Stimulated activated naive B cell treated with anti-CD40 and anti-IgM and Interleukin-4, amounts not matched to agents 10 μg/mL and 1 μg/mL and 100 μg/mL, for 72 hours (primary cell): ENCODE results near the gene ASIC2.

Experiments
- ATAC-seq, 2 donors: fragments of 150-1000 bp; cut with Tn5 transposase; replicated peaks; 2 replicates each; pipeline ENCODE4 v1.10.0; 2021; ENCODE audit warnings: moderate library complexity in 1 of 2
- DNase-seq: peaks from one replicate; pipeline ENCODE4 v3.0.0; 2021
- H3K27ac Mint-ChIP-seq: one replicate; pipeline ENCODE4 v1.8.0; 2022; ENCODE audit warnings: mild to moderate bottlenecking, mixed read lengths
- H3K27me3 Mint-ChIP-seq, 2 donors: one replicate each; pipeline ENCODE4 v1.8.0; 2022; ENCODE audit warnings: mixed read lengths in 2 of 2
- H3K36me3 Mint-ChIP-seq, 2 donors: one replicate each; pipeline ENCODE4 v1.8.0; 2022; ENCODE audit warnings: mixed read lengths in 2 of 2, mild to moderate bottlenecking in 1 of 2
- H3K4me1 Mint-ChIP-seq, 2 donors: one replicate each; pipeline ENCODE4 v1.8.0; 2022; ENCODE audit warnings: mixed read lengths in 2 of 2, mild to moderate bottlenecking in 1 of 2
- H3K4me3 Mint-ChIP-seq, 2 donors: one replicate each; pipeline ENCODE4 v1.8.0; 2022; ENCODE audit warnings: mild to moderate bottlenecking in 2 of 2, mixed read lengths in 2 of 2, moderate library complexity in 1 of 2
- H3K9me3 Mint-ChIP-seq, 2 donors: one replicate each; pipeline ENCODE4 v1.8.0; 2022; ENCODE audit warnings: mixed read lengths in 2 of 2, mild to moderate bottlenecking in 1 of 2

ASIC2 gene

DNA sequence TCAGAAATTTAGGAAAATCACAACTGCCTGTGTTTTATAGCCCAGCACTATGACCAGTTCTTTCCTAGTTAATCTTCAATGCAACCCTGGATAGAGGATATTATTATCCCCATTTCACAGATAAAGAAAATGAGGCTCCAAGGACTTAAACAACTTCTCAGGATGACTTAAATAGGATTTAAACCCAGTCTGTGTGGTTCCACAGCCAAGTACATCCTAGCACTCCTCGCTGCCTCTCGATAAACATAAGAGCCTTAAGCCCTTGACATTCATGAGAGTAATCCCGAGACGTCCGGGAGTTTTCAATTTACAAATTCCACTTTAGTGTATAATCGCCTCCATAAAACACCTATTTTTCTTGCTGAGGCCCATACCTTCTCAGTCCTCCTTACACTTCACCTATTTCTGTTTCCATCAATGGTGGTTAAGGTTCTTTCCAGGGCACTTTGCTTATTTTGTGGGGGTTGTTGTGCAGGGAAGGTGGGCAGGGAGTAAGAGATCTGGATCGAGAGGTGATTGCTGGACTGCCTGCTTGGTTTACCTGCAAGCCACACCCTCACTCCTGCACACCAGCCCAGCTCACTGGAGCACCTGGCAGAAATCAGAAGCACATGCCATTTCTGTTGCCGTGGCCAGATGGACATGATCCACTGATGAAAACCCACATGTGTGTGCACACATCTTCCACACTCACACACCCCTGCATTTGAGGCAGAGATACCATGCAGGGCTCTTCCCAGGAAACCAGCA is 50.5 kb downstream of the ASIC2 start:
- Mint-ChIP-seq H3K9me3 (no peaks in the 10 kb centered on the region), H3K27ac (no peak overlapping the region), H3K36me3 (no peaks in the 10 kb centered on the region), H3K4me3 (no peak overlapping the region), H3K27me3 (peaks cover 16 to 20% of the 10 kb centered on the region in 2 donors), H3K4me1 (no peaks in the 10 kb centered on the region)
- DNase-seq, result no peak
- ATAC-seq, result no peak

DNA sequence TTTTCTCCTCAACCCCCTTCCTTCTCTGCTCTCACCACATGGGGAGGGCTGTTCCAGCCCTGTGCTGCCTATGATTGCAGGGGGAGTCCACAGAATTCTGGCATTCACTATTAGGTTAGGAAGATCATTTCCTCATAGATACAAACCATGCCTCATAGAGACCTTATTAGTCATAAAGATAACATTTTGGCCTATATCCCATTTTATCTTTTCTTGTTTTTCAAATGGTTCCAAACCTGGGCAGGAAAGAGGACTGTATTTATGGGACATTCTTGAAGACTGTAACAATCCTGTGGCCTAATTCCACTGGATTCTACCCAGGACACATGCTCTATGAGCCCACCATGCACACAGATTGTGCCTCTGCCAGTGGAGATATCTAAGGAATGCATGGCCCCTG is 51.7 kb downstream of the ASIC2 start:
- no peak for ATAC-seq
- DNase-seq, result no peak
- no peak overlapping the region for H3K4me3 Mint-ChIP-seq
- H3K9me3 Mint-ChIP-seq, result no peaks in the 10 kb centered on the region
- H3K27ac Mint-ChIP-seq, result no peak overlapping the region
- no peaks in the 10 kb centered on the region for H3K4me1 Mint-ChIP-seq
- H3K36me3 Mint-ChIP-seq, result no peaks in the 10 kb centered on the region
- peaks cover 21 to 24% of the 10 kb centered on the region in 2 donors for H3K27me3 Mint-ChIP-seq

DNA sequence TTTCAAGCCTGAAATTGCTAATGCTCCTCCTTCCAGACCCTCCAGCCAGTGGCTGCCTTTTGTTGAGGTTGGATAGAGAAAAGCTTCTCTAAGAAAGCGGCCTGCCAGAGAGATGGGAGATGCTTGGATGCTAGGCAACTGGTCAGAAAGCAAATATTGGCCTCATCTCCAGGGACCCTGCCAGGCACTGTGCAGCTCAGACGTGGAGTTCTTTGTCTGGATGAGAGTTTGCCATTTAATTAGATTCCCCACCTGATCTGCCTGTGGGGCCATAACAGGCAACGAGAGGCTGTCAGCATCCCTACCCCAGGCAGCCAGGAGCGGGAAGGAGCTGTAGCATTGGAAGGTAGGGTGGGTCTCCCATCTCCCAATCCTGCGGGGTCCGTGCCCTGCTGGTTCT is 52.7 kb downstream of the ASIC2 start:
- DNase-seq, result no peak
- Mint-ChIP-seq H3K27me3 (peaks cover 18 to 31% of the 10 kb centered on the region in 2 donors), H3K4me1 (no peaks in the 10 kb centered on the region), H3K9me3 (no peaks in the 10 kb centered on the region), H3K27ac (no peak overlapping the region), H3K36me3 (no peaks in the 10 kb centered on the region), H3K4me3 (no peak overlapping the region)
- ATAC-seq, result no peak

DNA sequence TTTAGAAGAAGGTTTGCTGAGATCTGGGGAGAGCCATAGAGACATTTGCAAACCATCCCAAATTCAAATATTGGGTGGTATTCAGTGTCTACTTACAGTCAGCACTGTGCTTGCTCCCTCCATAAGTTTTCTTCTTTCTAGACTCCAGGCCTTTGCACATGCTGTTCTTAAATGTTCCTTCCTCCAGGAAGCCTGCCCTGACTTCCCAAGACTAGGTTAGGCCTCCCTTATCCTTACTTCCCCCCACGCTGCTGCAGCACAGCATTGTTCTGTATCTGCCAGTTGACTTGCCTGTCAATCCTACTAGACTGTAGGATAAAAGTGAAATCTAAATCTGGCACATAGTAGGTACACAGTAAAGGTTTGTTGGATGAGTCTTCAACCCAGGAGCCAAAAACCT is 53.4 kb downstream of the ASIC2 start:
- no peak overlapping the region for H3K27ac Mint-ChIP-seq

DNA sequence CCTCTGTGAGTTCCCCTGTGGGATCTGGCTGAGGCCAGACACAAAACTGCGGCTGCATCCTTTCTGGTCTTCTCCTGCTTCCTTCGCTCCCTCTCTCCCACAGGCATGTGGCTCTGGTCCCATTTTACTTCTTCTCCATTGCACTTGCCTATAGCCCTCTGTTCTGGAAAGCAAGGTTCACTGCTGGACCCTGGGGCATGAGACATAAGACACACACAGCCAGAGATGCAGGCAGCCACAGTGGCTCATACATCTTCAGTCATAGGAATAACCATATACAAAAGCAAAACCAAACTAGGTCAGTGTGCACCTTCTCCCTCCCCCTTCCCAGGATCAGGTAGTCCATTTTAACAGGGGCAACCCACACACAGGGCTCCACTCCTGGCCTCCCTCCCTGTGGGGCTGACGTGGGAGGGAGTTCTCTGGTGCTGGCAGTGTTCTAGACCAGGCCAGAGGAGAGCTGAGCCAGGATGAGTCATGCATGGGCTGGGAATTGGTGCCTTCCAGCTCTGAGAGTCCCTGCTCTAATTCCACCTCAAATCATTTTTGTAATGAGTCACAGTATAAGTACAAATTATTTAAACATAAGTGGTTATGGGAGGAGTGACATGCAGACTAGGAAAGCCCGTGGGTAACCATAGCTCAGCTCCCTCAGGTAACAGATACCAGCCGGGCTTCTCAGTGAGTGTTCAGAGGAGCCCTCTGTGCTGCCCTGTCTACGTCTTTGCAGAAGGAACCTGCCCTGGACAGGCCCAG is 58.0 kb downstream of the ASIC2 start:
- Mint-ChIP-seq H3K36me3 (no peaks in the 10 kb centered on the region), H3K27me3 (peaks cover 12 to 15% of the 10 kb centered on the region in 2 donors), H3K4me1 (no peaks in the 10 kb centered on the region), H3K4me3 (no peak overlapping the region), H3K27ac (no peak overlapping the region), H3K9me3 (no peaks in the 10 kb centered on the region)
- no peak for DNase-seq
- peak in 1 of 2 donors; percentile 22 for ATAC-seq

More for the DNA sequence above, 53.4 kb downstream of the ASIC2 start:
- Mint-ChIP-seq H3K36me3 (no peaks in the 10 kb centered on the region), H3K4me3 (no peak overlapping the region), H3K4me1 (no peaks in the 10 kb centered on the region), H3K9me3 (no peaks in the 10 kb centered on the region), H3K27me3 (peaks cover 20 to 31% of the 10 kb centered on the region in 2 donors)
- DNase-seq (no peak), ATAC-seq (no peak)

DNA sequence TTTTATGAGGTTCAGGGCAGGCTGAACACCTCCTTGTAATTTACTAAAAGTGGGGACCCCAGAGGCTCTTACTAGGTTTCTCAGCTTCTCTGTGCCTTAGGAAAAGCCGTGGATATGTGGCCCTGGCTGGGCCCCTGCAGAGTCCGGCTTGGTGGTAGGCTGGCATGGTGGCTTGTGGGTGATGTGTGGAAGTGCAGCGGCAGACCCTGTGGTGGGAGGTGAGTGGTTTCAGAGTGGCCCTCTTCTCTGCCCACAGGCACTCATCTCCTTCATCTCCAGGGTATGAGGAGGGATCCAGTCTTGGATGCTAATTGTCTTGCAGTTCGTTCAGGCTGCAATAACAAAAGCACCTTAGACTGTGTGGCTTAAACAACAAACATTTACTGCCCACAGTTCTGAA is 58.9 kb downstream of the ASIC2 start:
- H3K27ac Mint-ChIP-seq, result no peak overlapping the region
- H3K4me1 Mint-ChIP-seq, result no peaks in the 10 kb centered on the region
- ATAC-seq (no peak), DNase-seq (no peak)
- peaks cover 12 to 17% of the 10 kb centered on the region in 2 donors for H3K27me3 Mint-ChIP-seq
- no peaks in the 10 kb centered on the region for H3K36me3 Mint-ChIP-seq
- H3K9me3 Mint-ChIP-seq, result no peaks in the 10 kb centered on the region
- no peak overlapping the region for H3K4me3 Mint-ChIP-seq

DNA sequence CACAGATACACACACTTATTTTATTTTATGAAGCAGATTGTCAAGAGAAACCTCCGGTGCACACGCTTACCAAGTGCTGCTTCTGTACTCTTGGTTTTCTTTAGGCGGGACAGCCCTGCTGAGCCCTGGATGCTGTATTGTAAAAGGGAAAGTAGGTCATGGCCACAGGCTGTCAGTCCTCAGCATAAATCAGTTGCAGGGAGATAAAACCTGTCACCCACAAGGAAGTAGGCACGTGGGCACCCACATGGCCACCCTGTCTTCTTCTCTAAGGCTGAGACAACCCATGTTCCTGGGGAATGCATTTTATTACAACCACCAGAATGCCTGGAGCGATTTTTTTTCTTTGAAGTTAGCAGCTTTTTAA is 59.3 kb downstream of the ASIC2 start:
- H3K4me1 Mint-ChIP-seq, result no peaks in the 10 kb centered on the region
- DNase-seq, result no peak
- no peak overlapping the region for H3K27ac Mint-ChIP-seq
- peaks cover 12 to 22% of the 10 kb centered on the region in 2 donors for H3K27me3 Mint-ChIP-seq
- no peak overlapping the region for H3K4me3 Mint-ChIP-seq
- H3K36me3 Mint-ChIP-seq, result no peaks in the 10 kb centered on the region
- ATAC-seq, result no peak
- no peaks in the 10 kb centered on the region for H3K9me3 Mint-ChIP-seq

DNA sequence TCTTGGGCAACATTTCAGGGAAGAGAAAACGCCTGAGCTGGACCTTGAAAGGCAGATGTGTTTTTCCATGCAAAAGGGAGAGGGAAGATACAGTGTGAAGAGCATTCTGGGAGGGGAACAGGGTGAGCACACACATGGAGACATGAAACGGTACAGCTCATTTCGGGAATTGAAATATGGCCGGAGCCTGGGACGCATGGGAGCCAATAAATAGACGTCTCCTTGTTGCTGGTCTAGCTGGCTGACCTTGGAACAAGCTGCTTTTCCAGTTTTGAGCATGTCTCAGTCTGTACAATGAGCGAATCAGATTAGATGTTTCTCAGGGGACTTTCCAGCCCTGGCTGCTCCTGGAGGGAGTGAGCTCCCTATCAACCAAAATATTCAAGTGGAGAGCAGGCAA is 63.6 kb downstream of the ASIC2 start:
- H3K4me3 Mint-ChIP-seq, result no peak overlapping the region
- no peaks in the 10 kb centered on the region for H3K4me1 Mint-ChIP-seq
- no peaks in the 10 kb centered on the region for H3K9me3 Mint-ChIP-seq
- H3K27ac Mint-ChIP-seq, result no peak overlapping the region
- ATAC-seq, result no peak
- H3K27me3 Mint-ChIP-seq, result peaks cover 0 to 16% of the 10 kb centered on the region in 2 donors
- DNase-seq, result no peak
- H3K36me3 Mint-ChIP-seq, result no peaks in the 10 kb centered on the region

DNA sequence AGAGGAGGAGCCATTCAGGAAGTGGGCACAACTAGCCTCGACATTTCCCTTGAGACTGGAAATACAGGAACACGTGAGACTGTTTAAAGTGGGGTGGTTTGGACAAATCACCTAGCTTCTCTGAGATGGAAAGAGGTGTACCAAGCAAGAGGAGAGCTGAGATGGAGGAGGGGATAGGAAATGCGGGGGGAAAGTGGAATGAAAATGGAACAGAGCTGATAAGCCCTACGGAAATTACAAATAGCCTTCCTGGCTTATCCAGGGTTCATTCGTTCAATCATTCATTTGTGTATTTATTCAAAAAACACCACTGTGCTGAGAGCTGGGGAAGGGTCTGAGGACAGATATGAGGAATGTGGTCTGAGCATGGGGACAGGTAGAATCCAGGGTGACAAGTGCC is 64.1 kb downstream of the ASIC2 start:
- DNase-seq, result no peak
- no peak for ATAC-seq
- Mint-ChIP-seq H3K27me3 (peaks cover 0 to 20% of the 10 kb centered on the region in 2 donors), H3K4me3 (no peak overlapping the region), H3K27ac (no peak overlapping the region), H3K36me3 (no peaks in the 10 kb centered on the region), H3K9me3 (no peaks in the 10 kb centered on the region), H3K4me1 (no peaks in the 10 kb centered on the region)

DNA sequence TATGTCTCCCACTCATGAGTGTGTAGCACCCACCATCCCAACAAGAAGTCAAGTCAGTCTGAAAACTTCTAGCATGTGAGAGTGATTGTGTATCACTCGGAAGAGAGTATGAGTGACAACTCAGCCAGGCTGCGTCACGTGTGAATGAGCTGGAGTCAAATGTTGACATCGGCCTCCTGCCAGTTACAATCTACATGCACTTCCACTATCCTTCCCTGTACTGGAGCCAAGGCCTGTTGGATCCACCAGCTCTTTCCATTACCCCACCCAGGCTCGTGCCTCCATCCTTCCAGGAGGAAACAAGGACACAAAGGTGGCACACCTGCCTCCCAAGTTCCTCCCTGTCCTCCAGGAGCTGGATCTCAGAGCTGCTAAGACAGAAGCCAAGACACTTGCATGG is 64.5 kb downstream of the ASIC2 start:
- no peak overlapping the region for H3K4me3 Mint-ChIP-seq
- no peaks in the 10 kb centered on the region for H3K36me3 Mint-ChIP-seq
- H3K27me3 Mint-ChIP-seq, result peaks cover 0 to 21% of the 10 kb centered on the region in 2 donors
- H3K4me1 Mint-ChIP-seq, result no peaks in the 10 kb centered on the region
- H3K9me3 Mint-ChIP-seq, result no peaks in the 10 kb centered on the region
- DNase-seq (no peak), ATAC-seq (no peak)
- no peak overlapping the region for H3K27ac Mint-ChIP-seq

DNA sequence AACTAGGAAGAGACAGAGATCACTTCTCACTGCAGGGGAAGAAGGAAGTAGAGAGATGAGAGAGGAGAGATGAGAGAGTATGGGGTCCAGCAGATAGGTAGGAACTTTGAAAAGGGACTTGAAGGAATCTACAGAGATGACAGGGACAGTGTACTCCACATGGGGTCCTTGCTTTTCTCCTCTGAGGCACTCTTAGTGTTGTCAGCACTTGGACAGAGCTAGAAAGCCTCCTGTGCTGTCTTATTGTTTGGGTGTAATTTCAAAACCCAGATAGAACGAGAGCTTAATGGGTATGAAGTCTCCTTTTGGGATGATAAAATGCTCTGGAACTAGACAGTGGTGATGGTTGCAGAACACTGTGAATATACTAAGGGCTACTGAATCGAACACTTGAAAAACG is 65.2 kb downstream of the ASIC2 start:
- no peak overlapping the region for H3K4me3 Mint-ChIP-seq
- no peak overlapping the region for H3K27ac Mint-ChIP-seq
- DNase-seq (no peak), ATAC-seq (no peak)
- H3K4me1 Mint-ChIP-seq, result no peaks in the 10 kb centered on the region
- peaks cover 0 to 21% of the 10 kb centered on the region in 2 donors for H3K27me3 Mint-ChIP-seq
- H3K36me3 Mint-ChIP-seq, result no peaks in the 10 kb centered on the region
- no peaks in the 10 kb centered on the region for H3K9me3 Mint-ChIP-seq

DNA sequence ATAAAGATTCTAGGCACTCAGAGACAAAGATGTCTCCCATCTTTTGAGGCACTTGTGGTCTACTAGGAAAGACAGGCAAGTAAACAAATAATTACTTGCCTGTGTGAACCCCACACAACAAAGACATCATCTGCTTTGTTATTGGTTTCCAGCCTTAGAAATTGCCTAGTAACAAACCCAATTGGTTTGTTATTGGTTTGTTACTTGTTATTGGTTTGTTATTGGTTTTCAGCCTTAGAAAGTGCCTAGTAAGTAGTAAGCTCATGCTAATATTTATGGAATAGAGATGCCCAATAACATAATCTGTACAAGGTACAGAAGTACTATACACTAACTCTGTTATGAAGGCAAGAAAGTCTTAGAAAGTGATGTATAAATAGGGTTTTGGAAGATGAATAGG is 67.1 kb downstream of the ASIC2 start:
- no peak overlapping the region for H3K4me3 Mint-ChIP-seq
- DNase-seq, result no peak
- no peak for ATAC-seq
- H3K36me3 Mint-ChIP-seq, result no peaks in the 10 kb centered on the region
- H3K9me3 Mint-ChIP-seq, result no peaks in the 10 kb centered on the region
- H3K27ac Mint-ChIP-seq, result no peak overlapping the region
- peaks cover 0 to 26% of the 10 kb centered on the region in 2 donors for H3K27me3 Mint-ChIP-seq
- no peaks in the 10 kb centered on the region for H3K4me1 Mint-ChIP-seq

DNA sequence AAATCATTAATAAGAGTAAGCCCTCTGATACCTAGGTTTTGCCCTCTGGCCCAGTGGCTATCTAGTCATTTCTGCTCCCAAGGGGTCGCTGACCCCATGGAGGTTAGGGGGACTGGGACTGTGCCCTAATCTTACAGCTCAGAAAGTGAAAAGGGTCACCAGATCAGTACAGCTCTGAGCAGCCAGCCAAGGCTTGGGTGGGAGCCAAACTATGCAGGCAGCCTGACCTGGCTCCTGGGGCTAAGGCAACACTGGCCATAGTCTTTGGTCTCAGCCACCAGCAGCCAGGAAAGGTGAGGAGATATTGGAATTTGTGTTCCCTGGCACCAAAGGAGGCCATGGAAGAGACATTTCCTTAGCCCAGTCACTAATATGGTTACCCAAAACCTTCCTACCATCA is 67.6 kb downstream of the ASIC2 start:
- Mint-ChIP-seq H3K27me3 (peaks cover 0 to 26% of the 10 kb centered on the region in 2 donors), H3K36me3 (no peaks in the 10 kb centered on the region), H3K4me3 (no peak overlapping the region), H3K4me1 (no peaks in the 10 kb centered on the region), H3K9me3 (no peaks in the 10 kb centered on the region), H3K27ac (no peak overlapping the region)
- DNase-seq (no peak), ATAC-seq (no peak)

DNA sequence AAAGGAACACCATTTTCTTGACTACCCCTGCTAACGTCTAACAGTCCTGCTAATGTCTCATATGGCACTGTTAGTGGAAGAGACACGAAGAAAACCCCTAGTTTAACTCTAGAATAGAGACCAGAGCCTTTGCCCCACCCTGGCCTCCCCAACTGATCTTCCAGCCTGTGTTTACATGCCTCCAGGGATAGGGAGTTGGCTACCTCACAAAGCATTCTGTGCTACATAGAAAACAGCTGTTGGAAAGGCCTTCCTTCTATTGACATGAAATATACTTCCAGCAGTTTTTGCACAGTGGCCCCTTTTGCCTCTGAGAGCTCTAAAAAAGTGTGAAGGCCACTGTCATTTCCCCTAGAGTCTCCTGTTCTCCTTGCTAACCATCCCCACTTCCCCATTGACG is 73.1 kb downstream of the ASIC2 start:
- Mint-ChIP-seq H3K27me3 (peaks cover 0 to 20% of the 10 kb centered on the region in 2 donors), H3K27ac (no peak overlapping the region), H3K4me1 (no peaks in the 10 kb centered on the region), H3K4me3 (no peak overlapping the region), H3K36me3 (no peaks in the 10 kb centered on the region), H3K9me3 (no peaks in the 10 kb centered on the region)
- no peak for DNase-seq
- no peak for ATAC-seq
